Anterior cingulate cortex (tissue), 58 donors: ENCODE measurements around the gene CDKN2AIPNL.
A peak's percentile ranks its signal among the peaks of the same experiment; 100 is the strongest.

Source experiments
- DNase-seq, 58 donors: peaks; one replicate each; lab custom pipeline; 2025; lab: John Stamatoyannopoulos, UW

Gene CDKN2AIPNL

GRCh38 chr5:134411546-134412266 is at the start of gene CDKN2AIPNL:
Gene CDKN2AIPNL (minus strand): TSS chr5:134411881. CDS start chr5:134411854, 27 bp downstream.
- DNase-seq = peak; percentile 26 to 95 (median 86)

- no peak for DNase-seq
Observed at GRCh38 chr5:134460551-134460950, 48.9 kb upstream of the CDKN2AIPNL start.

- DNase-seq = no peak
Observed at GRCh38 chr5:134459491-134459890, 47.8 kb upstream of the CDKN2AIPNL start.

- no peak for DNase-seq
Observed at GRCh38 chr5:134459010-134459403, 47.3 kb upstream of the CDKN2AIPNL start.

GRCh38 chr5:134458234-134459009 is 46.7 kb upstream of the CDKN2AIPNL start:
- DNase-seq = peak in 3 of 58 donors; percentile 8 to 26 (median 9)

GRCh38 chr5:134457801-134458200 is 46.1 kb upstream of the CDKN2AIPNL start:
- no peak for DNase-seq

GRCh38 chr5:134456825-134457224 is 45.1 kb upstream of the CDKN2AIPNL start:
- DNase-seq = no peak

- no peak for DNase-seq
Observed at GRCh38 chr5:134455466-134455865, 43.8 kb upstream of the CDKN2AIPNL start.

GRCh38 chr5:134453016-134453415 is 41.3 kb upstream of the CDKN2AIPNL start:
- DNase-seq = no peak

- DNase-seq = peak in 18 of 58 donors; percentile 14 to 60 (median 37)
Observed at GRCh38 chr5:134451936-134452505, 40.3 kb upstream of the CDKN2AIPNL start.

GRCh38 chr5:134451225-134451935 is 39.7 kb upstream of the CDKN2AIPNL start:
- DNase-seq = no peak

GRCh38 chr5:134450374-134450773 is 38.7 kb upstream of the CDKN2AIPNL start:
- DNase-seq = no peak

GRCh38 chr5:134449167-134449566 is 37.5 kb upstream of the CDKN2AIPNL start:
- DNase-seq = no peak

GRCh38 chr5:134447815-134448520 is 36.3 kb upstream of the CDKN2AIPNL start:
- no peak for DNase-seq

- no peak for DNase-seq
Observed at GRCh38 chr5:134446938-134447337, 35.3 kb upstream of the CDKN2AIPNL start.

GRCh38 chr5:134445856-134446818 is 34.5 kb upstream of the CDKN2AIPNL start:
- no peak for DNase-seq

- no peak for DNase-seq
Observed at GRCh38 chr5:134444941-134445471, 33.3 kb upstream of the CDKN2AIPNL start.

- DNase-seq = no peak
Observed at GRCh38 chr5:134440201-134440755, 28.6 kb upstream of the CDKN2AIPNL start.
